KMS-11 (cell line): Measurements from ENCODE around the gene JPH3.
"Not testable (repeated sequence)": the region's sequence is repeated elsewhere in the genome, so short reads cannot be mapped to it uniquely, and the experiment has no call there.

Experiments
- H2AFZ ChIP-seq: fragments of 200-600 bp; sonication (generic); 2 replicates; pipeline ENCODE4 v1.6.1; 2016; ENCODE audit warnings: antibody characterized with exemption, mixed run types, low read depth
- H3K27ac ChIP-seq: fragments of 200-600 bp; sonication (generic); 2 replicates; pipeline ENCODE4 v1.6.1; 2016; ENCODE audit warnings: mild to moderate bottlenecking, mixed run types
- H3K27me3 ChIP-seq: fragments of 200-600 bp; sonication (generic); 2 replicates; pipeline ENCODE4 v1.6.1; 2017; ENCODE audit warnings: mild to moderate bottlenecking, low read depth, mixed run types, moderate library complexity; ENCODE audit not compliant: insufficient read depth
- H3K36me3 ChIP-seq: fragments of 200-600 bp; sonication (generic); 2 replicates; pipeline ENCODE4 v1.6.1; 2017; ENCODE audit warnings: mild to moderate bottlenecking, mixed run types; ENCODE audit not compliant: insufficient read depth
- H3K4me1 ChIP-seq: fragments of 200-600 bp; sonication (generic); 2 replicates; pipeline ENCODE4 v1.6.1; 2016; ENCODE audit warnings: mild to moderate bottlenecking, low read depth, mixed run types; ENCODE audit not compliant: poor library complexity, severe bottlenecking
- H3K4me2 ChIP-seq: fragments of 200-600 bp; sonication (generic); 2 replicates; pipeline ENCODE4 v1.7.0; 2016; ENCODE audit warnings: mild to moderate bottlenecking, mixed run types
- H3K4me3 ChIP-seq: fragments of 200-600 bp; sonication (generic); IDR thresholded peaks from 2 replicates; pipeline ENCODE4 v1.6.1; 2017; ENCODE audit warnings: low read depth, low read length, mixed read lengths; ENCODE audit not compliant: insufficient read depth
- H3K79me2 ChIP-seq: fragments of 200-600 bp; sonication (generic); 2 replicates; pipeline ENCODE4 v1.6.1; 2016; ENCODE audit warnings: low read depth, mixed run types; ENCODE audit not compliant: insufficient read depth
- H3K9ac ChIP-seq: fragments of 200-600 bp; sonication (generic); 2 replicates; pipeline ENCODE4 v1.6.1; 2016; ENCODE audit warnings: mild to moderate bottlenecking, mixed run types
- H4K20me1 ChIP-seq: fragments of 200-600 bp; sonication (generic); 2 replicates; pipeline ENCODE4 v1.6.1; 2016; ENCODE audit warnings: mild to moderate bottlenecking, mixed run types; ENCODE audit not compliant: insufficient read depth
- TF ChIP-seq, protein P1 (sequence below): fragments of 200-600 bp; sonication (generic); conservative IDR thresholded peaks from 2 replicates; pipeline ENCODE4 v1.6.1; 2017; ENCODE audit warnings: low read depth, mild to moderate bottlenecking, antibody characterized with exemption, low read length, moderate library complexity, mixed read lengths

The JPH3 gene

DNA sequence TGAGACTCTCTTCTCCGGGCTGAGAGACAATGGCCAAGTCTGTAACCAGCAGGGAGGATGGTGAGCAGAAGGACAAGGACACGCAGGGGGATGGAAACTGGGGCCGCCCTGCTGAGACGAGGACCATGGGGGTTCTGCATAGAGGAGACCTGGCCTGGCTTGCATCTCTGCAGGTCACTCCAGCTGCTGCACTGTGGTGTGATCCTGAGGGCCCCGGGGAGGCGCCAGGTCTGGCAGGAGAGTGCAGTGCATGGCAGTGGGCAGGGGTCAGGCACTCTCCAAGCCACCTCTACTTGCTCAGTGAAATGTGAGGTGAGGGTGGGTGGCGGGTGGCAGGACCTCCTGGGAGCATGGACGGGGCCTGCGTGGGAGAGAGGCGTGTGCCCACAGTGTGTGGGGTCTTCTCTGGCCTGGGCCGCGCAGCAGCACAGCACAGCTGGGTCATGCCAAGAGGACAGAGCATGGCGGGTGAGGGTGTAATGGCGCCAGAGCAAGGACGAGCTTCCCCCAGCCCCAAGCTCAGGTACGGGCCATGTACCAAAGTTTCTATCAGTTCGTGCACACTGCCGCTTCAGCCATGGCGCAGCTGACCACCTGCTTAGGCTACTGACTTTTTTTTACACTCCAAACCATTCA lies 120.4 kb downstream of the JPH3 start:
- Histone ChIP-seq H3K4me2 (no peak overlapping the region), H3K27ac (no peak overlapping the region), H3K9ac (no peak overlapping the region)

GRCh38 chr16:87723226-87723623 lies 120.9 kb downstream of the JPH3 start:
- Histone ChIP-seq H3K27me3 (no peaks in the 10 kb centered on the region), H4K20me1 (no peaks in the 10 kb centered on the region), H3K9ac (no peak overlapping the region), H3K27ac (no peak overlapping the region), H3K4me3 (no peak overlapping the region), H3K36me3 (no peaks in the 10 kb centered on the region; the same call in 1 of the 2 replicates), H2AFZ (no peak overlapping the region), H3K4me1 (peaks cover 3% of the 10 kb centered on the region), H3K4me2 (no peak overlapping the region), H3K79me2 (peaks cover 8% of the 10 kb centered on the region; the same call in 1 of the 2 replicates)
- TF ChIP-seq, protein P1, sequence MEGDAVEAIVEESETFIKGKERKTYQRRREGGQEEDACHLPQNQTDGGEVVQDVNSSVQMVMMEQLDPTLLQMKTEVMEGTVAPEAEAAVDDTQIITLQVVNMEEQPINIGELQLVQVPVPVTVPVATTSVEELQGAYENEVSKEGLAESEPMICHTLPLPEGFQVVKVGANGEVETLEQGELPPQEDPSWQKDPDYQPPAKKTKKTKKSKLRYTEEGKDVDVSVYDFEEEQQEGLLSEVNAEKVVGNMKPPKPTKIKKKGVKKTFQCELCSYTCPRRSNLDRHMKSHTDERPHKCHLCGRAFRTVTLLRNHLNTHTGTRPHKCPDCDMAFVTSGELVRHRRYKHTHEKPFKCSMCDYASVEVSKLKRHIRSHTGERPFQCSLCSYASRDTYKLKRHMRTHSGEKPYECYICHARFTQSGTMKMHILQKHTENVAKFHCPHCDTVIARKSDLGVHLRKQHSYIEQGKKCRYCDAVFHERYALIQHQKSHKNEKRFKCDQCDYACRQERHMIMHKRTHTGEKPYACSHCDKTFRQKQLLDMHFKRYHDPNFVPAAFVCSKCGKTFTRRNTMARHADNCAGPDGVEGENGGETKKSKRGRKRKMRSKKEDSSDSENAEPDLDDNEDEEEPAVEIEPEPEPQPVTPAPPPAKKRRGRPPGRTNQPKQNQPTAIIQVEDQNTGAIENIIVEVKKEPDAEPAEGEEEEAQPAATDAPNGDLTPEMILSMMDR, result no peak

More for the DNA sequence above, 120.4 kb downstream of the JPH3 start:
- Histone ChIP-seq H3K4me3 (no peak overlapping the region), H3K36me3 (no peaks in the 10 kb centered on the region), H3K4me1 (peaks cover 3% of the 10 kb centered on the region), H3K27me3 (no peaks in the 10 kb centered on the region), H2AFZ (no peak overlapping the region), H4K20me1 (no peaks in the 10 kb centered on the region), H3K79me2 (peaks cover 6% of the 10 kb centered on the region; the same call in 1 of the 2 replicates)
- TF ChIP-seq, protein P1, result no peak

- TF ChIP-seq, protein P1, result no peak
- no peaks in the 10 kb centered on the region for H3K27me3 ChIP-seq
- H2AFZ ChIP-seq, result no peak overlapping the region
- no peak overlapping the region for H3K4me3 ChIP-seq
- H3K79me2 ChIP-seq, result peaks cover 9% of the 10 kb centered on the region; the same call in 1 of the 2 replicates
- no peaks in the 10 kb centered on the region; the same call in 1 of the 2 replicates for H3K36me3 ChIP-seq
- no peak overlapping the region for H3K9ac ChIP-seq
- H4K20me1 ChIP-seq, result no peaks in the 10 kb centered on the region
- H3K4me2 ChIP-seq, result no peak overlapping the region
- H3K27ac ChIP-seq, result no peak overlapping the region
- H3K4me1 ChIP-seq, result peaks cover 3% of the 10 kb centered on the region
Observed at GRCh38 chr16:87724490-87725291, 122.4 kb downstream of the JPH3 start.

DNA sequence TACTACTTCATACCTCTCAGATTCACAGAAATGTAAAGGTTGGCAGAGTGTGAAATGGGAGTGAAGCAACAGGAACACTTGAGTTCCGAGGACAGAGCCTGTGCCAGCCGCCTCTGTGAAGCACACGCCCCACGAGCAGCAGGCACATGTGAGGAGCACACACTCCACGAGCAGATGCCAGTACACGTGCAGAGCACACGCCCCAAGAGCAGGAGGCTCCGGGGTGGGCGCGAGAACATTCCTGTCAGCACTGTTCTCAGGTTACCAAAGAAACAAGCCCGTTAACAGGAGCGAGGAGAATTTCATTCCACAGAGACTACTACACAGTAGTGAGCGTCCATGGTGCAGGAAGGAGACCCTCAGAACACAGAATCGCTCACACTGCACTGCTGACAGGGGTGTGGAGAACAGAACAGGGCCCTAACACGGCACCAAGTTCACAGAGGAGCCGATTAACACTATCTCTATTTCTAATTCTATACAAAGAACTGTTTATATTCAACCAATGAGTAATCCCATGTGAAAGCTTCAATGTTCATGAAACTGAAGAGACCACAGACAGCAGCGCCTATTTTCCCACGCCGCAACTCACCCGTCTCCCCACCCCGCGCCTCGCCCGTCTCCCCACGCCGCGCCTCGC lies 123.4 kb downstream of the JPH3 start:
- peaks cover 9% of the 10 kb centered on the region; the same call in 1 of the 2 replicates for H3K79me2 ChIP-seq
- peaks cover 3% of the 10 kb centered on the region for H3K4me1 ChIP-seq
- TF ChIP-seq, protein P1, result no peak
- H2AFZ ChIP-seq, result no peak overlapping the region
- no peak overlapping the region for H3K27ac ChIP-seq
- H3K4me3 ChIP-seq, result no peak overlapping the region
- no peak overlapping the region for H3K9ac ChIP-seq
- H3K4me2 ChIP-seq, result no peak overlapping the region
- no peaks in the 10 kb centered on the region for H3K27me3 ChIP-seq
- no peaks in the 10 kb centered on the region for H4K20me1 ChIP-seq
- no peaks in the 10 kb centered on the region; the same call in 1 of the 2 replicates for H3K36me3 ChIP-seq

- peaks cover 15% of the 10 kb centered on the region for H3K79me2 ChIP-seq
- not testable (repeated sequence) for H3K27me3 ChIP-seq, H4K20me1 ChIP-seq, H3K4me3 ChIP-seq, H3K4me1 ChIP-seq, H3K36me3 ChIP-seq, H3K4me2 ChIP-seq, H2AFZ ChIP-seq, H3K27ac ChIP-seq, H3K9ac ChIP-seq
Observed at GRCh38 chr16:87726577-87726976, 124.3 kb downstream of the JPH3 start.
